ENCODE measurements around the gene CHST10. TPM values are rescaled to one million over a fixed set of nuclear protein-coding genes. Genes with fewer than 3 reads are reported as not detected.
"Not testable (repeated sequence)": the region's sequence is repeated elsewhere in the genome, so short reads cannot be mapped to it uniquely, and the experiment has no call there.

CHST10 gene
- total RNA-seq, 6 donors from 2014 or later = 2.1 to 14.7 (median 7.9) TPM

GRCh38 chr2:100367163-100367562, 50.3 kb downstream of the CHST10 start:
- H3K27ac ChIP-seq = no peak overlapping the region
- 75 to 83% methylated on average over 1 of the region's 1 CpG for WGBS, 2 donors
- no peak for ATAC-seq (ENCODE audit: low FRiP score in 2 of 2)
- DNase-seq = no peak
- no peaks in the 10 kb centered on the region for H3K36me3 ChIP-seq
- H3K4me1 ChIP-seq = no peaks in the 10 kb centered on the region
- no peaks in the 10 kb centered on the region for H3K27me3 ChIP-seq
- H3K9me3 ChIP-seq = peaks cover 0 to 16% (median 11%) of the 10 kb centered on the region in 4 donors
- no peak overlapping the region for H3K4me3 ChIP-seq
- no peak for TF ChIP-seq EP300 (IDR thresholded peaks at IDR 0.05)
- TF ChIP-seq POLR2A (IDR thresholded peaks at IDR 0.05) = no peak
- TF ChIP-seq CTCF (IDR thresholded peaks at IDR 0.05) = no peak
- no peak for TF ChIP-seq POLR2AphosphoS5 (IDR thresholded peaks at IDR 0.05)

GRCh38 chr2:100365434-100365833, 52.0 kb downstream of the CHST10 start:
- no peak overlapping the region for H3K27ac ChIP-seq
- H3K9me3 ChIP-seq = peaks cover 0 to 14% (median 8%) of the 10 kb centered on the region in 4 donors
- DNase-seq = peak in 1 of 2 donors; percentile 36
- 38 to 53% methylated on average over 3 of the region's 3 CpGs for WGBS, 2 donors
- H3K4me3 ChIP-seq = no peak overlapping the region
- TF ChIP-seq CTCF (IDR thresholded peaks at IDR 0.05) (no peak), POLR2AphosphoS5 (IDR thresholded peaks at IDR 0.05) (no peak), EP300 (IDR thresholded peaks at IDR 0.05) (no peak), POLR2A (IDR thresholded peaks at IDR 0.05) (no peak)
- no peak for ATAC-seq (ENCODE audit: low FRiP score in 2 of 2)
- no peaks in the 10 kb centered on the region for H3K27me3 ChIP-seq
- H3K36me3 ChIP-seq = no peaks in the 10 kb centered on the region
- H3K4me1 ChIP-seq = no peaks in the 10 kb centered on the region

GRCh38 chr2:100362269-100362668, 55.2 kb downstream of the CHST10 start:
- WGBS, 2 donors = 90 to 91% methylated on average over 7 of the region's 7 CpGs
- H3K4me3 ChIP-seq; H3K27ac ChIP-seq; H3K27me3 ChIP-seq; DNase-seq; ATAC-seq (ENCODE audit: low FRiP score in 2 of 2); H3K36me3 ChIP-seq; H3K4me1 ChIP-seq: not testable (repeated sequence)
- H3K9me3 ChIP-seq = peaks cover 0 to 10% (median 5%) of the 10 kb centered on the region in 4 donors

GRCh38 chr2:100359576-100359975, 57.9 kb downstream of the CHST10 start:
- Histone ChIP-seq H3K27me3 (no peaks in the 10 kb centered on the region), H3K4me3 (no peak overlapping the region), H3K27ac (no peak overlapping the region), H3K9me3 (peaks cover 0 to 10% (median 5%) of the 10 kb centered on the region in 4 donors), H3K36me3 (no peaks in the 10 kb centered on the region), H3K4me1 (no peaks in the 10 kb centered on the region)
- TF ChIP-seq CTCF (IDR thresholded peaks at IDR 0.05) = no peak
- TF ChIP-seq POLR2AphosphoS5 (IDR thresholded peaks at IDR 0.05) = no peak
- no peak for TF ChIP-seq EP300 (IDR thresholded peaks at IDR 0.05)
- TF ChIP-seq POLR2A (IDR thresholded peaks at IDR 0.05) = no peak
- no peak for DNase-seq
- no peak for ATAC-seq (ENCODE audit: low FRiP score in 2 of 2)

GRCh38 chr2:100358554-100358953, 58.9 kb downstream of the CHST10 start:
- ATAC-seq (ENCODE audit: low FRiP score in 2 of 2) = no peak
- Histone ChIP-seq H3K36me3 (no peaks in the 10 kb centered on the region), H3K4me3 (no peak overlapping the region), H3K4me1 (no peaks in the 10 kb centered on the region), H3K27me3 (no peaks in the 10 kb centered on the region), H3K9me3 (peaks cover 0 to 10% (median 5%) of the 10 kb centered on the region in 4 donors), H3K27ac (no peak overlapping the region)
- 91 to 95% methylated on average over 2 of the region's 2 CpGs for WGBS, 2 donors
- DNase-seq = no peak
- TF ChIP-seq POLR2AphosphoS5 (IDR thresholded peaks at IDR 0.05) (no peak), EP300 (IDR thresholded peaks at IDR 0.05) (no peak), POLR2A (IDR thresholded peaks at IDR 0.05) (no peak), CTCF (IDR thresholded peaks at IDR 0.05) (no peak)
